GM19193 (cell line): Measurements from ENCODE around the gene CADPS.

ENCODE experiments used
- POLR2A ChIP-seq: IDR thresholded peaks from 4 replicates; pipeline ENCODE4 v1.6.1; 2011; ENCODE audit not compliant: insufficient read depth, insufficient read length; ENCODE audit errors: extremely low read depth

CADPS gene

GRCh38 chr3:62371720-62372591, 503.3 kb downstream of the CADPS start:
- no peak for TF ChIP-seq POLR2A

DNA sequence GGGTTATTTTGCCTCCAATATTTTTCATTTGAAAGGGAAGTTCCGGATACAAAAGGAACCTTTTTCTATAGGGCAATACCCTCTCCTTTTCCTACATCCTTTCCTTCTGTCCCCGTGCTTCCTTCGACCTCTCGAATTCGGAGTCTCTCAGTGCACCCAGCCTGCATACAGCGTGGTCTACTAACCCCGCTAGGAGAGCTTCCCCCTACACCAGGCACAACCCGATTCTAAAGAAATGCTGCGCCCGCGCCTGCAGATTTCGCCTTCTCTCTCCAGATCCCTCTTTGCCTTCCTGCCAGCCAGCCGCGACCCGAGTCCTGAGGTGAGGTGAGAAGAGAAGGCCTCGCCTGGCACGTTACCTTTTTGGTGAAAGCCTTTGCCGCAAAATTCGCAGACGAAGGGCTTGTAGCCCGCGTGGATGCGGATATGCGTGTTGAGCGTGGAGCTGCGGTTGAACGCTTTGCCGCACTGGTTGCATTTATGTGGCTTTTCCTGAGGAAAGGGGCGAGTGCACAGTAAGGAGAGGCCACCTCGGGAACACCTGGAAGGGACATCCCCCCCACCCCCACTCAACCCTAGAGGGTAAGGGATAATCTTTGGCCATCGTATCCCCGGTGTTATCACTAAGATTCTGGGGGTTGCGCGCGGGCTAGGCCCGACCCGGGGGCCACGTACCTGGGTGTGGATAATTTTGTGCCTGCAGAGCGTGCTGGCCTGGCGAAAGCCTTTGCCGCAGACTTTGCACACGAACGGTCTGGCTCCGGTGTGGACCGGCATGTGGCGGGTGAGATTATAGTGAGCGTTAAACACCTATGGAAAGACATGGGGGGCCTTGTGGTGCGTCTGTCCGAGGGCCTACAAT, 504.1 kb downstream of the CADPS start:
- TF ChIP-seq POLR2A, result no peak

- no peak for TF ChIP-seq POLR2A
Observed at GRCh38 chr3:62370112-62370857, 504.9 kb downstream of the CADPS start.

DNA sequence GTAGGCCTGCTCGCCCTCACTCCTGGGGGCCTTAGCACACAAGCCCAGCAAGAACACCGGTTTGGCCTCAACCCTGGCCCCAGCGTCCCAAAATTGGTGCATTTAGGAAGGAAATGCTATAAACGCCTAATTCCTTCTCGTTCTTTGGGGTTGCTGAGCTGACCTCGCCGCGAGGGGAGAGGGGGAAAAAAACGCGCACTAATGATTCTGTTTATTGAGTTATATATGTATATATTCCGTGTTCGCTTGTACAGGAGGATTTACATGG, 505.8 kb downstream of the CADPS start:
- TF ChIP-seq POLR2A, result no peak

- TF ChIP-seq POLR2A, result no peak
Observed at GRCh38 chr3:62368705-62369475, 506.3 kb downstream of the CADPS start.

- TF ChIP-seq POLR2A, result no peak
Observed at GRCh38 chr3:62368290-62368704, 506.9 kb downstream of the CADPS start.

GRCh38 chr3:62367763-62368195, 507.4 kb downstream of the CADPS start:
- no peak for TF ChIP-seq POLR2A

DNA sequence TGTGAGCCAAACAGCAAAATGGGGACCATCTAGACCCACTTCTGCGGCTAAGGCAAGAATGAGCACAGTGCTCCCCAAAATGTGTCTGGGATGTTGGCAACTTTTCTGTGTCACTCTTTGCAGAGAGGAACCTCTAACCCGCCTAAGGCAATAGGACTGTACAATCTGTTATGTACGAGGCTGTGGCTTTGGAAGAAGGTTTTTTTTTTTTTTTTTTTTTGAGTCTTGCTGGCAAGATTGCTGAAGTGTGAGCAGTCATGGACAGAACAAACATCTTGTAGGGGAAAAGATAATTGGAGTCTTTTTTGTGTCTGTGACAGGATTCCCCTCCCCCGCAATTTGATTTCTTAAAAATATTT, 509.1 kb downstream of the CADPS start:
- TF ChIP-seq POLR2A, result no peak

GRCh38 chr3:62365391-62366125, 509.7 kb downstream of the CADPS start:
- TF ChIP-seq POLR2A, result no peak

DNA sequence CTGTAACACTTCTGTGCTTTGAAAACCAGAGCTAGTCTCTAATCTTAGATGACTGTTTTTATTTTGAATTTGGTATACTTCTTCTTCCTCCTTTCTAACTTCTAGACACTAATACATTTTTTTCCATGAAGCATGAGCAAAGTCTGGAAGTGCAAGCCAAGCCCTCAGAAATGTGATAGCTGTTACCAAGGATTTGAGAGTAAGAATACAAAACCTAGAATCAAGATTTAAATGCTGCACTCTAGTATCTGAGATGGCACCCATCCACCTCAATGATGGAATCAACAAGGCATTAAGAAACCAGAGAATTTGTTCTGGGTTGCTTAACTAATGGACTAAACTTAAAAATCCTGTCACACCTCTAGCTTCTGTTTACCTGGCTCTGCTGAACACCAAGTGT, 511.0 kb downstream of the CADPS start:
- TF ChIP-seq POLR2A, result no peak

GRCh38 chr3:62363275-62363674, 511.9 kb downstream of the CADPS start:
- TF ChIP-seq POLR2A, result no peak

DNA sequence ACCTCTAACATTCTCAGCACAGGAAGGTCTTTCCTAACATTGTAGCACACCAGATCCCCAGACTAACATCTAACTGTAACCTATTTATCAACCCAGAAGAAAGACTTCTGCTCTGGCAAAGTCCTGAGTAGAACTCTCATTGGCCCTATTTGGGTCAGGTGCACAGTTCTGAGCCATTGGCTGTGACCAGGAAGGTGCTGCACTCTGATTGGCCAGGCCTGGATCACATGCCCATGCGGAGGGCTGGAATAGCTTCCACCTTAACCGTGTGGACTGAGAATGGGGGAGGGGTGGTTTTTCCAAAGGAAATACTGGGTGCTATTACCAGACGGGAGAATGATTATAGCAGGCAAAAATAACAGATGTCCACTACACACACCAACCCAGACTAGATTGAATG, 513.4 kb downstream of the CADPS start:
- no peak for TF ChIP-seq POLR2A

DNA sequence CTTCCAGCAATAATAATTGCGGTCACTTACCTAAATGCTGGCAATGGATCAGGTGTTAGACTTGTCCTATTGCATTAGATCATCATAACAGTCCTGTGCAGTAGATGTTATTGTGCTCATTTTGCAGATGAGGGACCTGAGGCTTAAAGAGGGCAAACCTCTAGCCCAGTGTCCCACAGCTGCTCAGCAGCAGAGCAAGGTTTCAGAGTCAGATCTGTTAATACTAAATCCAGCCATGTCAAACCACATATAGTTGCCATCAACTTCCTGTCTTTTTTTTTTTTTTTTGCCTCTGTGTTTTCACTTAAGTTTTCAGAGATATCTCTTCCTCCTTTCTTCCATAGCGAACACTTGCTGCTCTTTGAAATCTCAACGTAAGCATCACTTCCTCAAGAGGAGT, 514.0 kb downstream of the CADPS start:
- TF ChIP-seq POLR2A, result no peak

- TF ChIP-seq POLR2A, result no peak
Observed at GRCh38 chr3:62359531-62359930, 515.7 kb downstream of the CADPS start.

- no peak for TF ChIP-seq POLR2A
Observed at GRCh38 chr3:62356356-62356755, 518.9 kb downstream of the CADPS start.

- no peak for TF ChIP-seq POLR2A
Observed at GRCh38 chr3:62355703-62356102, 519.5 kb downstream of the CADPS start.
